Measurements from ENCODE around the gene FZD8. TPM values are rescaled to one million over a fixed set of nuclear protein-coding genes. Genes with fewer than 3 reads are reported as not detected.

FZD8 gene
- total RNA-seq, 1 experiment from 2014 or later: 13.7 TPM

GRCh38 chr10:35667971-35668370 is 25.9 kb upstream of the FZD8 start:
- no peak for TF ChIP-seq ZNF138 (CRISPR knock-in tag; conservative IDR thresholded peaks at IDR 0.05)
- TF ChIP-seq ZNF317 (CRISPR knock-in tag; IDR thresholded peaks at IDR 0.05; ENCODE audit: borderline replicate concordance, low read depth): no peak
- TF ChIP-seq, protein P1, sequence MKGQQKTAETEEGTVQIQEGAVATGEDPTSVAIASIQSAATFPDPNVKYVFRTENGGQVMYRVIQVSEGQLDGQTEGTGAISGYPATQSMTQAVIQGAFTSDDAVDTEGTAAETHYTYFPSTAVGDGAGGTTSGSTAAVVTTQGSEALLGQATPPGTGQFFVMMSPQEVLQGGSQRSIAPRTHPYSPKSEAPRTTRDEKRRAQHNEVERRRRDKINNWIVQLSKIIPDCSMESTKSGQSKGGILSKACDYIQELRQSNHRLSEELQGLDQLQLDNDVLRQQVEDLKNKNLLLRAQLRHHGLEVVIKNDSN (CRISPR knock-in tag; IDR thresholded peaks at IDR 0.05): no peak
- TF ChIP-seq, protein P2, sequence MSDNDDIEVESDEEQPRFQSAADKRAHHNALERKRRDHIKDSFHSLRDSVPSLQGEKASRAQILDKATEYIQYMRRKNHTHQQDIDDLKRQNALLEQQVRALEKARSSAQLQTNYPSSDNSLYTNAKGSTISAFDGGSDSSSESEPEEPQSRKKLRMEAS (CRISPR knock-in tag; IDR thresholded peaks at IDR 0.05): no peak
- no peak for TF ChIP-seq NFE2L1 (CRISPR knock-in tag; IDR thresholded peaks at IDR 0.05)
- TF ChIP-seq ETV6 (CRISPR knock-in tag; IDR thresholded peaks at IDR 0.05): no peak
- no peak for TF ChIP-seq FOXP4 (CRISPR knock-in tag; IDR thresholded peaks at IDR 0.05)
- no peak for TF ChIP-seq ZNF219 (CRISPR knock-in tag; IDR thresholded peaks at IDR 0.05; ENCODE audit: borderline replicate concordance)
- TF ChIP-seq TEAD4 (CRISPR knock-in tag; IDR thresholded peaks at IDR 0.05): no peak
- TF ChIP-seq ZNF512 (CRISPR knock-in tag; IDR thresholded peaks at IDR 0.05; ENCODE audit: borderline replicate concordance): no peak
- Mint-ChIP-seq H3K27me3 (ENCODE audit: low read depth) (peaks cover 3% of the 10 kb centered on the region; the same call in 1 of the 2 replicates), H3K4me1 (peaks cover 38% of the 10 kb centered on the region), H3K36me3 (peaks cover 18% of the 10 kb centered on the region), H3K4me3 (no peak overlapping the region), H3K9me3 (peaks cover 17% of the 10 kb centered on the region), H3K27ac (no peak overlapping the region)
- POLR2A ChIA-PET: no interaction called here
- ATAC-seq (no peak), DNase-seq (ENCODE audit: low spot score) (no peak)
- CTCF ChIA-PET: no interaction called here

DNA sequence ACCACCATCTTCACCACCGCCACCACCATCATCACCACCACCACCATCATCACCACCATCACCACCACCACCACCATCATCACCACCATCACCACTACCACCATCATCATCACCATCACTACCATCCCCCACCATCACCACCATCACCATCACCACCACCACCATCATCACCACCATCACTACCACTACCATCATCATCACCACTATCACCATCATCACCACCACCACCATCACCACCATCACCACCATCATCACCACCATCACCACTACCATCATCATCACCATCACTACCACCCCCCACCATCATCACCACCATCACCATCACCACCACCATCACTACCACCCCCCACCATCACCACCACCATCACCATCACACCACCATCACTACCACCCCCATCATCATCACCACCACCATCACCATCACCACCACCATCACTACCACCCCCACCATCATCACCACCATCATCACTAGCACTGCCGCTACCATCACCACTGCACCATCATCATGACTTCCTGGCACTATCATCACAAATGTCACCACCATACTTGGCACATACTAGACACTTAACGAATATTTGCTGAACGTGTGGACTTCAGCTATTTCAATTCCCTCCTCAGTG is 25.3 kb upstream of the FZD8 start:
- ChIA-PET POLR2A (no interaction called here), CTCF (no interaction called here)
- no peak for DNase-seq (ENCODE audit: low spot score)
- H3K27ac Mint-ChIP-seq: no peak overlapping the region
- no peak overlapping the region for H3K4me3 Mint-ChIP-seq
- peaks cover 38% of the 10 kb centered on the region for H3K4me1 Mint-ChIP-seq
- peaks cover 18% of the 10 kb centered on the region for H3K36me3 Mint-ChIP-seq
- H3K27me3 Mint-ChIP-seq (ENCODE audit: low read depth): peaks cover 3% of the 10 kb centered on the region; the same call in 1 of the 2 replicates
- TF ChIP-seq NFE2L1 (CRISPR knock-in tag; IDR thresholded peaks at IDR 0.05) (no peak), ZNF138 (CRISPR knock-in tag; conservative IDR thresholded peaks at IDR 0.05) (no peak), AFF4 (CRISPR knock-in tag; IDR thresholded peaks at IDR 0.05; ENCODE audit: borderline replicate concordance) (no peak), CTCF (IDR thresholded peaks at IDR 0.05) (no peak), ZNF263 (CRISPR knock-in tag; IDR thresholded peaks at IDR 0.05; ENCODE audit: low read depth) (no peak), JUN (CRISPR knock-in tag; IDR thresholded peaks at IDR 0.05) (no peak), FOXJ3 (CRISPR knock-in tag; IDR thresholded peaks at IDR 0.05; ENCODE audit: borderline replicate concordance) (no peak), ESRRA (CRISPR knock-in tag; IDR thresholded peaks at IDR 0.05; ENCODE audit: borderline replicate concordance) (no peak), ZNF317 (CRISPR knock-in tag; IDR thresholded peaks at IDR 0.05; ENCODE audit: borderline replicate concordance, low read depth) (no peak), ZNF671 (CRISPR knock-in tag; IDR thresholded peaks at IDR 0.05) (no peak), NR1H2 (CRISPR knock-in tag; IDR thresholded peaks at IDR 0.05) (no peak), GTF2I (CRISPR knock-in tag; conservative IDR thresholded peaks at IDR 0.05) (no peak), CBFB (CRISPR knock-in tag; IDR thresholded peaks at IDR 0.05; ENCODE audit: low read depth) (no peak), NR2C2 (CRISPR knock-in tag; IDR thresholded peaks at IDR 0.05) (no peak), SMAD4 (CRISPR knock-in tag; IDR thresholded peaks at IDR 0.05) (no peak), ZMAT4 (CRISPR knock-in tag; IDR thresholded peaks at IDR 0.05) (no peak), SOX15 (CRISPR knock-in tag; IDR thresholded peaks at IDR 0.05) (no peak)
- H3K9me3 Mint-ChIP-seq: peaks cover 17% of the 10 kb centered on the region
- ATAC-seq: no peak

Data from WTC11 (cell line).